ENCODE results near the gene COL7A1.

DNA sequence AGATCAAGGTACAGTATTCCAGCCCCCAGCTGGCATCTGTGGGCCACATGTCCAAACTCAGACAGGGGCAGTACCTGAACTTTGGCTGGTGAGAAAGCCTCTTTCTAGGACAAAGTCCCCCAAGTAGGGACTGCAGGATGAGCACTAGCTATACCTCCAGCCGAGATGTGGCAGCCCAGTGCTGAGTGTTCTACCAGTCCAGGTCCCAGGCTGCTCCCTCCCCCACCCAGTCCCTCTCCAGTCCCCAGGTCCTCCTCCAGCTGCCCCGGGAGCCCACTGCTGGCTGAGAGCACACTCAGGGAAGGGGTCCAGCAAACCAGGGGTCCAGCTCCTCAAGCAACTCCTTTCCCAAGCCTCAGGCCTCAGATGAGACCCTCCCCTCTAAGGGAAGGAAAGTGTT lies 38.6 kb upstream of the COL7A1 start:
- TF ChIP-seq YY1 (IDR thresholded peaks at IDR 0.05; ENCODE audit: insufficient read depth, insufficient read length), result no peak
- no peak for TF ChIP-seq ZNF274 (IDR thresholded peaks at IDR 0.05; ENCODE audit: low read depth, low read length)
